ENCODE data around the gene INCENP.

DNA sequence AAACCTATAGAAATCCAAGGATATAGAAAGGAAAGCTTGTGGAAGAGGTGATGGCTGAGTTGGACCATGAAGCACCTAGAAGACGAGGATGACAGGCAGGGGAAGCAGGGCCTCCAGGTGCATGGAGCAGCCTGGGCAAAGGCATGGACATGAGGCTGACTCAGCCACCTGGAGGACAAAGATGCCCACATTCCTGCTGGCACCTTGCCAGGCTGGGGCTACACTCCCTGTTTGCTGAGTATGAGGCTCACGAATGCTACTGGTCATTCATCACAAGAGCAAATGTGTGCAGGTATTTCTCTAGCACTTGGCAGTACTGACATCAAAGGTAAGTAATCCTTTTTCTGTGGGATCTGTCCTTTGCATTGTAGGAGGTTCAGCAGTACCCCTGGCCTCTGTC is 77.6 kb downstream of the INCENP start:
- TF ChIP-seq, protein P1, sequence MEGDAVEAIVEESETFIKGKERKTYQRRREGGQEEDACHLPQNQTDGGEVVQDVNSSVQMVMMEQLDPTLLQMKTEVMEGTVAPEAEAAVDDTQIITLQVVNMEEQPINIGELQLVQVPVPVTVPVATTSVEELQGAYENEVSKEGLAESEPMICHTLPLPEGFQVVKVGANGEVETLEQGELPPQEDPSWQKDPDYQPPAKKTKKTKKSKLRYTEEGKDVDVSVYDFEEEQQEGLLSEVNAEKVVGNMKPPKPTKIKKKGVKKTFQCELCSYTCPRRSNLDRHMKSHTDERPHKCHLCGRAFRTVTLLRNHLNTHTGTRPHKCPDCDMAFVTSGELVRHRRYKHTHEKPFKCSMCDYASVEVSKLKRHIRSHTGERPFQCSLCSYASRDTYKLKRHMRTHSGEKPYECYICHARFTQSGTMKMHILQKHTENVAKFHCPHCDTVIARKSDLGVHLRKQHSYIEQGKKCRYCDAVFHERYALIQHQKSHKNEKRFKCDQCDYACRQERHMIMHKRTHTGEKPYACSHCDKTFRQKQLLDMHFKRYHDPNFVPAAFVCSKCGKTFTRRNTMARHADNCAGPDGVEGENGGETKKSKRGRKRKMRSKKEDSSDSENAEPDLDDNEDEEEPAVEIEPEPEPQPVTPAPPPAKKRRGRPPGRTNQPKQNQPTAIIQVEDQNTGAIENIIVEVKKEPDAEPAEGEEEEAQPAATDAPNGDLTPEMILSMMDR (IDR thresholded peaks at IDR 0.05), result no peak
- TF ChIP-seq POLR2A (IDR thresholded peaks at IDR 0.05) (no peak), POLR2AphosphoS5 (IDR thresholded peaks at IDR 0.05) (no peak)
